ENCODE results near the gene FANK1.

DNA sequence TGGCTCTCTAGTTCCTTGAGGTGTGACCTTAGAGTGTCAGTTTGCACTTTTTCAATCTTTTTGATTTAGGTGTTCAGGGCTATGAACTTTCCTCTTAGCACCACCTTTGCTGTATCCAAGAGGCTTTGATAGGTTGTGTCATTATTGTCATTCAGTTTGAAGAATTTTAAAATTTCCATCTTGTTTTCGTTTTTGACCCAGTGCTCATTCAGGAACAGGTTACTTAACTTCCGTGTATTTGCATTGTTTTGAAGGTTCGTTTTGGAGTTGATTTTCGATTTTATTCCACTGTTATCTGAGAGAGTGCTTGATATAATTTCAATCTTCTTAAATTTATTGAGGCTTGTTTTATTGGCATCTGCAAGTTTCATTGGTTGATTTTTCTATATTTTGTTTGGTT lies 37.3 kb downstream of the FANK1 start:
- TF ChIP-seq POLR2A (IDR thresholded peaks at IDR 0.05): no peak
- TF ChIP-seq, protein P1, sequence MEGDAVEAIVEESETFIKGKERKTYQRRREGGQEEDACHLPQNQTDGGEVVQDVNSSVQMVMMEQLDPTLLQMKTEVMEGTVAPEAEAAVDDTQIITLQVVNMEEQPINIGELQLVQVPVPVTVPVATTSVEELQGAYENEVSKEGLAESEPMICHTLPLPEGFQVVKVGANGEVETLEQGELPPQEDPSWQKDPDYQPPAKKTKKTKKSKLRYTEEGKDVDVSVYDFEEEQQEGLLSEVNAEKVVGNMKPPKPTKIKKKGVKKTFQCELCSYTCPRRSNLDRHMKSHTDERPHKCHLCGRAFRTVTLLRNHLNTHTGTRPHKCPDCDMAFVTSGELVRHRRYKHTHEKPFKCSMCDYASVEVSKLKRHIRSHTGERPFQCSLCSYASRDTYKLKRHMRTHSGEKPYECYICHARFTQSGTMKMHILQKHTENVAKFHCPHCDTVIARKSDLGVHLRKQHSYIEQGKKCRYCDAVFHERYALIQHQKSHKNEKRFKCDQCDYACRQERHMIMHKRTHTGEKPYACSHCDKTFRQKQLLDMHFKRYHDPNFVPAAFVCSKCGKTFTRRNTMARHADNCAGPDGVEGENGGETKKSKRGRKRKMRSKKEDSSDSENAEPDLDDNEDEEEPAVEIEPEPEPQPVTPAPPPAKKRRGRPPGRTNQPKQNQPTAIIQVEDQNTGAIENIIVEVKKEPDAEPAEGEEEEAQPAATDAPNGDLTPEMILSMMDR (IDR thresholded peaks at IDR 0.05): no peak

All from uterus (tissue), 2 donors.